ENCODE results near the gene STAMBP.

DNA sequence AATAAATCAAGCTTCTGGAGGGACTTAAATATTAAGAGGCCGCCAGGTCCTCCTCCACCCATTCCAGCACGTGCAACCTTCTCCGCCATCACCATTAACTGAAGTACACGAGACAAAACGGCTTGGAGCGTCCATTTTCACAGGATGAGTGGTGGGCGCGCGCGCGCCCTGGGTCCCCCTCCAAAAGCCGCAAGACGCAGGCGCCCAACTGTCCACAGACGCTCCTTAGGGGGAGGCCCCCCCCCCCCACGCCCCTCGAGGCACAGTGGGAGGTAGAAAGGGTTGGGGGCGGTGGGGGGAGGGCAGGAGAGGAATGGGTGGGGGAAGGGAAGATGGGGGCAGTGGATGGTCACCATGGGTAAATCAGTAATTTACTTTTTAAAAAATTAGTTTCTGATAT, 10.5 kb upstream of the STAMBP start:
- TF ChIP-seq POLR2A (IDR thresholded peaks at IDR 0.05), result no peak
- TF ChIP-seq, protein P1, sequence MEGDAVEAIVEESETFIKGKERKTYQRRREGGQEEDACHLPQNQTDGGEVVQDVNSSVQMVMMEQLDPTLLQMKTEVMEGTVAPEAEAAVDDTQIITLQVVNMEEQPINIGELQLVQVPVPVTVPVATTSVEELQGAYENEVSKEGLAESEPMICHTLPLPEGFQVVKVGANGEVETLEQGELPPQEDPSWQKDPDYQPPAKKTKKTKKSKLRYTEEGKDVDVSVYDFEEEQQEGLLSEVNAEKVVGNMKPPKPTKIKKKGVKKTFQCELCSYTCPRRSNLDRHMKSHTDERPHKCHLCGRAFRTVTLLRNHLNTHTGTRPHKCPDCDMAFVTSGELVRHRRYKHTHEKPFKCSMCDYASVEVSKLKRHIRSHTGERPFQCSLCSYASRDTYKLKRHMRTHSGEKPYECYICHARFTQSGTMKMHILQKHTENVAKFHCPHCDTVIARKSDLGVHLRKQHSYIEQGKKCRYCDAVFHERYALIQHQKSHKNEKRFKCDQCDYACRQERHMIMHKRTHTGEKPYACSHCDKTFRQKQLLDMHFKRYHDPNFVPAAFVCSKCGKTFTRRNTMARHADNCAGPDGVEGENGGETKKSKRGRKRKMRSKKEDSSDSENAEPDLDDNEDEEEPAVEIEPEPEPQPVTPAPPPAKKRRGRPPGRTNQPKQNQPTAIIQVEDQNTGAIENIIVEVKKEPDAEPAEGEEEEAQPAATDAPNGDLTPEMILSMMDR (IDR thresholded peaks at IDR 0.05), result no peak
